Measurements from ENCODE around the gene CHI3L1. TPM values are rescaled to one million over a fixed set of nuclear protein-coding genes. Genes with fewer than 3 reads are reported as not detected.

CHI3L1 gene
- total RNA-seq, 1 donor from 2014 or later: not detected

DNA sequence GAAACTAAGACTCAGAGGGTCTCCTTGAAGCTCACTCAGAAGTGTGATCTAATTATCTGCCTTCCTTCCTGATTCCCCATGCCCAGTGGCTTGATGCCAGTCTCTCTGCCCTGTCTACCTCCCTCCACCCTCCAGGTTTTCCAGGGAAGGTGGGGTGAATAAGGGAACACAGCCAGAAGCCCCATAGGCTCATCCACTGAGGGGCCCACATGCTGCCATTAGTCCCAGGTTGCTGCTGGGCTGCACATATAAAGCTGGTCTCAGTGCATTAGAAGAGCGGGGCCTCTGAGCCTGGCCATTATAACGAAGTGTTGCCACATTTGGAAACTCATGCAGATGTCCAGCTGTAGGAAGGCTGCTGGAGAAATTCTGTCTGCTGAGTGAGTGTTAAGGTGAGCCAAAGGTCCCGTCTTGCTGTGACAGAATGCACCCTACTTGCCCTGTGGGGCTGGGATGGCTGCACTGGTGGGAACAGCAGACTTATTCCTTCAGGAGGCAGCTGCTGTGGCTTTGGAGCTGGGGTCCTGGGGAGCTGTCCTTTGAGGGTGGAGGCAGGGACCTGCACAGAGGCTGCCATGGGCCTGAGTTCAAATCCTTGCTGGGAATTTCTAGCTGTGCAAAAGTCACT, 56.0 kb downstream of the CHI3L1 start:
- Mint-ChIP-seq H3K27ac (no peak overlapping the region), H3K4me3 (no peak overlapping the region), H3K36me3 (no peaks in the 10 kb centered on the region), H3K27me3 (peaks cover 48% of the 10 kb centered on the region), H3K9me3 (no peaks in the 10 kb centered on the region), H3K4me1 (ENCODE audit: unreplicated experiment) (peaks cover 27% of the 10 kb centered on the region)
- TF ChIP-seq, protein P1, sequence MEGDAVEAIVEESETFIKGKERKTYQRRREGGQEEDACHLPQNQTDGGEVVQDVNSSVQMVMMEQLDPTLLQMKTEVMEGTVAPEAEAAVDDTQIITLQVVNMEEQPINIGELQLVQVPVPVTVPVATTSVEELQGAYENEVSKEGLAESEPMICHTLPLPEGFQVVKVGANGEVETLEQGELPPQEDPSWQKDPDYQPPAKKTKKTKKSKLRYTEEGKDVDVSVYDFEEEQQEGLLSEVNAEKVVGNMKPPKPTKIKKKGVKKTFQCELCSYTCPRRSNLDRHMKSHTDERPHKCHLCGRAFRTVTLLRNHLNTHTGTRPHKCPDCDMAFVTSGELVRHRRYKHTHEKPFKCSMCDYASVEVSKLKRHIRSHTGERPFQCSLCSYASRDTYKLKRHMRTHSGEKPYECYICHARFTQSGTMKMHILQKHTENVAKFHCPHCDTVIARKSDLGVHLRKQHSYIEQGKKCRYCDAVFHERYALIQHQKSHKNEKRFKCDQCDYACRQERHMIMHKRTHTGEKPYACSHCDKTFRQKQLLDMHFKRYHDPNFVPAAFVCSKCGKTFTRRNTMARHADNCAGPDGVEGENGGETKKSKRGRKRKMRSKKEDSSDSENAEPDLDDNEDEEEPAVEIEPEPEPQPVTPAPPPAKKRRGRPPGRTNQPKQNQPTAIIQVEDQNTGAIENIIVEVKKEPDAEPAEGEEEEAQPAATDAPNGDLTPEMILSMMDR (conservative IDR thresholded peaks at IDR 0.05): no peak
- DNase-seq (ENCODE audit: extremely low spot score, unreplicated experiment): peak; percentile 13

DNA sequence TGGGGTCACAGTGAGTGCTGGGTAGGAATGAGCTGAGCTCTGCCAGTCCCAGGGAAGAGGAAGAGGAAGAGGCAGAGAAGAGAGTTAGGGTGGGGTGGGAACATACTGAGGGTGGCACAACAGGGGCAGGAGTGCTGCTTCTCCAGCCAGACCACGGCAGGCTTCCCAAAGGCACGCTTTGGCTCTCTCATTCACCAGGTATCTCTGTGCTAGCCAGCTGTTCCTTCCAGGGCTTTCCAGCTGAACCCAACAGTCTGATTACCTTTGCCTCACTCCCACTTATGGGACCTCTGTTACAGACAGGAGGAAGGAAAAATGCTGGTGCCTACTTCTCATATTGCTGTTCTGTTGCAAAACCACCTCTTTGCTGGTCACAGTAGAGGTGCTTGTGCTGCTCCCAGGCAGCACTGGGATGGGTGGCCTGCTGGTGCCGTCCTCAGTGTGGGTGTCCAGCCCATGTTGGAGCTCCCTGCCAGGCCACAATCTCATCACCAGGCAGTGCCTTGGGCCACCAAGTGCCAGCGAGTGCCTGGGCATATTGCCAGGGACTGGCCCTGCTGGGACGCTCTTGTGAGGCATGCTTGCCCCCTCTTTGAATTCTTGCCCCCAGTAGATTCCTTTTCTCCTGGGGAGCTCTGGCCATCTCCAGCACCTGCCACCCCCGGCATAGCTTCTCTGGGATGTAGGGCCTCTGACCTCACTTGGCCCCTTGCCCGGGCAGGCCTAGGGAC, 56.8 kb downstream of the CHI3L1 start:
- peaks cover 56% of the 10 kb centered on the region for H3K27me3 Mint-ChIP-seq
- no peaks in the 10 kb centered on the region for H3K9me3 Mint-ChIP-seq
- H3K27ac Mint-ChIP-seq: no peak overlapping the region
- TF ChIP-seq, protein P1 (conservative IDR thresholded peaks at IDR 0.05): no peak
- H3K4me1 Mint-ChIP-seq (ENCODE audit: unreplicated experiment): peaks cover 27% of the 10 kb centered on the region
- no peaks in the 10 kb centered on the region for H3K36me3 Mint-ChIP-seq
- peak; percentile 51 for DNase-seq (ENCODE audit: extremely low spot score, unreplicated experiment)
- H3K4me3 Mint-ChIP-seq: no peak overlapping the region

Other genes starting within 250 kb of the CHI3L1 start
- 52.4 and 71.3 TPM in 2 replicates for gene ADIPOR1, start 228.4 kb downstream of the CHI3L1 start, total RNA-seq (ENCODE audit: low replicate concordance)
- 55.2 and 56.8 TPM in 2 replicates for gene CYB5R1, start 219.4 kb downstream of the CHI3L1 start, total RNA-seq (ENCODE audit: low replicate concordance)
- gene TMEM183A, start 179.3 kb downstream of the CHI3L1 start, total RNA-seq (ENCODE audit: low replicate concordance): 75.8 and 88.2 TPM in 2 replicates
- gene PPFIA4, start 160.2 kb downstream of the CHI3L1 start, total RNA-seq (ENCODE audit: low replicate concordance): 0.71 and 4.9 TPM in 2 replicates
- 2.1 TPM in 1 of 2 replicates, not detected in the other for gene MYOG, start 100.7 kb downstream of the CHI3L1 start, total RNA-seq (ENCODE audit: low replicate concordance)
- gene ADORA1, start 59.0 kb downstream of the CHI3L1 start, total RNA-seq (ENCODE audit: low replicate concordance): 0.40 and 2.7 TPM in 2 replicates
- gene MYBPH, start 10.9 kb downstream of the CHI3L1 start, total RNA-seq (ENCODE audit: low replicate concordance): 1.6 TPM in 1 of 2 replicates, not detected in the other
- not detected in 2 replicates for gene CHIT1, start 43.0 kb upstream of the CHI3L1 start, total RNA-seq (ENCODE audit: low replicate concordance)
- 49.8 and 147 TPM in 2 replicates for gene BTG2, start 118.8 kb upstream of the CHI3L1 start, total RNA-seq (ENCODE audit: low replicate concordance)
- 3.9 and 8.3 TPM in 2 replicates for gene FMOD, start 164.4 kb upstream of the CHI3L1 start, total RNA-seq (ENCODE audit: low replicate concordance)

Measured in type B pancreatic cell (in vitro differentiated cells).